Activated T-cell treated with anti-CD3 and anti-CD28 coated beads for 24 hours (primary cell): ENCODE results near the gene LRRC14B.
"Not testable (repeated sequence)": the region's sequence is repeated elsewhere in the genome, so short reads cannot be mapped to it uniquely, and the experiment has no call there.

Experiments used
- DNase-seq: peaks from one replicate; pipeline ENCODE4 v3.0.0-alpha.2; 2020; ENCODE audit warnings: low read depth

LRRC14B gene

DNA sequence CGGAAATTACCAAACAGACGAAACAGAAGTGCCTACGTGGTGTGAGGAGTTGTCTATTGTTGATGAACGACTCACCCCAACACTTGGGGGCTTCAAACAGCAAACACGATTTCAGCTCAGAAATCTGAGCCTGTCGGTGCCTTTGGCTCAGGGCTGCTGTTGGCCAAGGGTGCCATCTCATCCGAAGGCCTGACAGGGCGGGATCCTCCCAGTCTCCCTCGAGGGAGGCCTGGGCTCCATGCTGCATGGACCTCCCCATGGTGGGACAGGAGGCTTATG, 1.3 kb downstream of the LRRC14B start:
- DNase-seq = no peak

DNA sequence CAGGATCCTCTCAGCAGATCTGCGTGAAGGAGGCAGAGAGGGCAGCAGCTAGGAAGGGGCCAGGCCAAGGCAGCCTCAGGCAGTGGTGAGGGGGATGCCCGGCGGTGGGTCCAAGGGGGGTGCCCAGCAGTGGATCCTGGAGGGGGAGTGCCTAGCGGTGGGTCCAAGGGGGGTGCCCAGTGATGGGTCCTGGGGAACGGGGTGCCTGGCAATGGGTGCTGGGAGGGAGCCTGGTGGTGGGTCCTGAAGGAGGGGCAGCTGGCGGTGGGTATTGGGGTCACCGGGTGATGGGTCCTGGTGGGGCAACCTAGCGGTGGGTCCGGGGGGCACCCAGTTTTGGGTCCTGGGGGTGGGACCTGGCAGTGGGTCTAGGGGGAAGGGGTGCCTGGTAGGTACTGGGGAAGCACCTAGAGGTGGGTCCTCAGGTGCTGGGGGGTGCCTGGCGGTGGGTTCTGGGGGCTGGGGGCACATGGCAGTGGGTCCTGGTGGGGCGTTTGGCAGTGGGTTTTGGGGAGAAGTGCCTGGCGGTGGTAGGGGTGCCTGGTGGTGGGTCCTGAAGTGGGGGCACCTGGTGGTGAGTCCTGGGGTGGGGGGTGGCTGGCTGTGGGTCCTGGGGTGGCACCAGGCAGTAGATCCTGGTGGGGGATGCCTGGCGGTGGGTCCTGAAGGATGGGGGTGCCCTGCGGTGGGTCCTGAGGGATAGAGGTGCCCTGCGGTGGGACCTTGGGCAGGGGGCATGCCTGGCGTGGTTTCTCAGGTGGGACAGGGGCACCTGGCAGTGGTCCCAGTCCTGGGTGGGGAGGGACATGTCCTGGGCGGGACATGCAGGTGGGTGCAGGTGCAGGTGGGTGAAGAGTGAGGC, 1.9 kb downstream of the LRRC14B start:
- DNase-seq = no peak

DNA sequence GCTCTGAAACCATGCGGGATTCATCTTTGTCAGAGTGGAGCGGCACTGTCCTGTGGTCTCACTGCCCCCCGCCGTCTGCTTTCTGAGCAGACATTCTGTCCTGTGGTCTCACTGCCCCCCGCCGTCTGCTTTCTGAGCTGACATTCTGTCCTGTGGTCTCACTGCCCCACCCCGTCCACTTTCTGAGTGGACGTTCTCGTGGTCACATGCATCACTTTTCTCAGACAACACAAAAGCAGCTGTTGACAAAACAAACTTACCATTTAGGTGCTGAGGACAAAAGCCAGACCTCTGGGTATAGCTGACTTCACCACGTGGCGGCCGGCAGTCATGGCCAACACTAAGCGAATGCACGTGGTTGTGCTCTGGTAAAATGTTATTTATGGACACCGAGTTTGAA, 2.8 kb downstream of the LRRC14B start:
- DNase-seq = no peak

DNA sequence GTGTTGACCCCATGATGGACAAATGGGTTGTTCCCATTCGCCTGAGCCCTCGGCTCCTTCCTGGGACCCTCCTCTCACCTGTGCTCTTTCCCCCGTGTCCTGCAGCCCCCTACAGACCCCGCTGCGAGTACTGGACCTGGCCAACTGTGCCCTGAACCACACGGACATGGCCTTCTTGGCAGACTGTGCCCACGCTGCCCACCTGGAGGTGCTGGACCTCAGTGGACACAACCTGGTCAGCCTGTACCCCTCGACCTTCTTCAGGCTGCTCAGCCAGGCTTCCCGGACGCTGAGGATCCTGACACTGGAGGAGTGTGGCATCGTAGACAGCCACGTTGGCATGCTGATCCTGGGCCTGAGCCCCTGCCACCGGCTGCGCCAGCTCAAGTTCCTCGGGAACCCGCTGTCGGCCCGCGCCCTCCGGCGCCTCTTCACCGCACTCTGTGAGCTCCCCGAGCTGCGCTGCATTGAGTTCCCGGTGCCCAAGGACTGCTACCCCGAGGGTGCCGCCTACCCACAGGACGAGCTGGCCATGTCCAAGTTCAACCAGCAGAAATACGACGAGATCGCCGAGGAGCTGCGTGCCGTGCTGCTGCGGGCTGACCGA, 3.4 kb downstream of the LRRC14B start:
- DNase-seq = no peak

DNA sequence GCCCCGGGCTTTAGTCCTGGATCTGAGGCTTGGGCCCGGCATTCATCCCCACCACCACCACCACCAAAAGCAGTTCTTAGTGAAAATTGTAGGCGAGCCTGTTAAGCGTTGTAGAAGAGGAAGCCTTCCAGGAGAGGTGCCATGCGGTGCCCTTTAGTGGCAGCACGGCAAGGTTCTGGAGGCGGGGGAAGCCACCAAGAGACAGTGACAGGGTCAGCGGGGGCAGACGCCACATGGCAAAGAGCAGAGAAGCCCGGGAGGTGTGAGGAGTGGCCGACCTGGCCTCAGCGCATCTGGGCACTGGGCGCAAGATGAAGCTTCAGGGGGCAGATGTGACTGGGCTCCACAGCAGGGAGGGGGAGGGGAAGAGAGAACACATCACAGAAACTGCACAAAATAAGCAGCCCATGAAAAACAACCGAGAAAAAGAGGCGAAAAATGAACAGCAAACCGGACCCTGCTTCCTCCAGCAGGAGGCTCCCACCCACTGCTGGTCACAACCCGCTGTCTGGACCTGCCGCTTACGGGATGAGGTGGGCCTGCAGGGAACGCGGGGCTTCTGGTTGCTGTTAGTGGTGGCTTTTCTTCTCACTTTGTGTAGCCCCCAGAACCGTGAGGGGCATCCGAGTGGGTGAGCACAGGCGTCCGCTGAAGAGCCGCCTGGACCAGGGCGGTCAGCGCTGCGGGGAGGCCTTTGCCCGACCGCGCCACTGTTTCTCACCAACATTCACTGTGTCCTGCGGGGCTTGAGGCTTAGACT, 4.3 kb downstream of the LRRC14B start:
- no peak for DNase-seq

DNA sequence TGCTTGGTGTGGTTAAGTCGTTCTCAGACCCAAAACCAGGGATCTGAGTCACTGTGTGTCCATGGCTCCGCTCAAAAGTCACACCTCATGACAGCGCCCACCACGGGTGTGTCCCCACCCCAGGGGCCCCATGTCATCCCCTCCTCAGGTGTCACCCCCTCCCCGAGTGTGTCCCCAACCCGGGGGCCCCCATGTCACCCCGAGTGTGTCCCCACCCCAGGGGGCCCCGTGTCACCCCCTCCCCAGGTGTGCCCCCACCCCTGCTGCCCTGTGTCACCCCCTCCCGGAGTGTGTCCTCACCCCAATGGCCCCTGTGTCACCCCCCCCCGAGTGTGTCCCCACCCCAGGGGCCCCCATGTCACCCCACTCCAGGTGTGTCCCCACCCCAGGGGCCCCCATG, 5.1 kb downstream of the LRRC14B start:
- no peak for DNase-seq

DNA sequence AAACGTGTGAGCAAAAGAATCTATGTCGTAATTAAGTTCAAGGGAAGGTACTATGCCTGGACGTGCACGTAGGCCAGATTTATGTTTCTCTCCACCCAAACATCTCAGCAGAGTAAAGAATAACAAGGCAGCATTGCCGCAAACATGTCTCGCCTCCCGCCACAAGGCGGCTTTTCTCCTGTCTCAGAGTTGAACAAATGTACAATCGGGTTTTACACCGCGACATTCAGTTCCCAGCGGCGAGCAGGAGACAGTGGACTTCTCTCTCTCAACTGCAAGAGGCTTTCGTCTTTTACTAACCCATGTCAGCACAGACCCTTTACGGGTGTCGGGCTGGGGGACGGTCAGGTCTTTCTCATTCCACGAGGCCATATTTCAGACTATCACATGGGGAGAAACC, 5.7 kb downstream of the LRRC14B start:
- DNase-seq = not testable (repeated sequence)

DNA sequence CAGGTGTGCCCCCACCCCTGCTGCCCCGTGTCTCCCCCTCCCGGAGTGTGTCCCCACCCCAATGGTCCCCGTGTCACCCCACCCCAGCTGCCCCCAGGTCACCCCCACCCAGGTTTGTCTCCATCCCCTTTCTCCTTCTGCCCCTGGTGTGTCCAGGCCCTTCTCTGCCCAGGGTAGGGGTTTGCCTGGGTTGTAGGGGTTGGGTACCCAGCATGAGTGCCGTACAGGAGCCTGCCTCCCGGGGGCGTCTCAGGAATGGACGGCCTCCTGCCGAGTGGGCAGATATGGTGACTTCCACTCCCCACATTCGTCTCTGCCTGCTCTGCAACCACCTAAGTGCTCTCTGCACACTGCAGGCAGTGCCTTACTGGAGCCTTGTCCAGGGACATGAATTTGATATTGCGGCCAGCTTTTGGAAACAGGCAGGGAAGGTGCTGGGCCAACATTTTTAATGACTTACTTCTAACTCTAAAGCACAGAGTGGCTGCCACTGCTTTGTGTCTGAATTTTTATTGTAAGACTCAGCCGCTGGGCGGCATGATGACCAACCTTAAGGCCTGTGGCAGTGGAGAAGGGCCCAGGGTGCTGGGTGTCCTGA, 6.7 kb downstream of the LRRC14B start:
- no peak for DNase-seq

DNA sequence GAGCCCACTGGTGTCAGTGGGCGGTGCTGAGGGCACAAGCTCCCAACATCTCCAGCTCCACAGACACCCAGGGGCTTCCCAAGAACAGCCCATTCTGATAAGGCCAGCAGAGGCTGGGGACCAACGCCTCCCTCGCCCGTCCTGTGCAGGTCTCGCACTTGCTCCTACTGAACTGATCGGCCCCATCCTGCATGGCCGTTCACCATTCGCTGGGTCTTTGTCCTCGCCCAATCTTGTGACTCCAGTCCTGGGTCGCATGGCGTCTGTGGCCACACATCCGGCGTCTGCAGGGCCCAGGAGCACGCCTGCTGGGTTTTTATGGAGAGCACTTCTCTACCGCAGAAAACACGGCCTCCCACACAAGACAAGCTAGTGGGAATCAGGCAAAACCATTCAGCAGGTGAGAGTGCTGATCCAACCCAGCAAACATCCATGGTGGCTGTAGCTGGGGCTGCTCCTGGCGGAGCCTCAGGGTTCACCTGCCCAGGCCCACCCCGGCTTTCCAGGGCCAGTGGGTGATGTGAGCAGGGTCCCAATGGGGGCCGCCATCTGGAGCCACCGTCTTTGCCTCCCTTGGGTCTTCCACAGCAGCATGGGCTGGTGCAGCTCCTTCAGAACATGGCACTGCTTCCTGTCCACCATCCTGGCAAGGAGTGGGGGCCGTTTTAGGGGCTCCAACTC, 7.4 kb downstream of the LRRC14B start:
- no peak for DNase-seq

DNA sequence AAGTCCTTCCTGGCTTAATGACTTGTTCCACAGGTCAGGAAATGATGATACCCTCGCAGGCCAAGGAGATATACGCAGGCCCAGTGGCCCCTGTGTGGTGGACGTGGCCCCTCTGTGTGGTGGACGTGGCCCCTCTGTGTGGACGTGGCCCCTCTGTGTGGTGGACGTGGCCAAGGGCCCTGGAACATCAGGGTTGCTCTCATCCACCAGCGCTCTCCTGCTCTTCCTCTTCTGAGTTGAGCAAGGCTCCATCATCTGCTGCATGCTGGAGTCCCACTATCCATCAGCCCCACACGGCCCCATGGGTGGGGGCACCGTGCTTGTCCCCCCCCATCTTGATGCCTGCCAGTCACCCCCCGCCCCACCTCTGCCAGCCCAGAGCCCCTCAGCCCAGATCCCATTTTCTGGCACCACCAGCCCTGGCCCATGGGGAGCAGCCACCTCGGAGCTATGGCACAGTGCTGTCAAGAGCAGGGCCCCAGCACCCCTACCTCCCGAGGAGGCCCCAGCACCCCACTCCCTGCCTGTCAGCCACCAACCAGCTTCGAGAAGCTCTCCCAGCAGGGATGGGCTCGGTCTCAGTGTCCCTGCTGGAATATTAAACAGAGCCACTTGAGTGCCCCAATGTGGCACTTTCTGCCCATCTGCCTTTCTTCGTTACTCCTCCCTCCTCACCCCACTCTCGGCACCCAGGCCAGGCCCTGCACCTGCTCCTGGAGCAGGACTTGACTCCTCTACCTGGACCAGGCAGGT, 8.1 kb downstream of the LRRC14B start:
- DNase-seq = no peak

DNA sequence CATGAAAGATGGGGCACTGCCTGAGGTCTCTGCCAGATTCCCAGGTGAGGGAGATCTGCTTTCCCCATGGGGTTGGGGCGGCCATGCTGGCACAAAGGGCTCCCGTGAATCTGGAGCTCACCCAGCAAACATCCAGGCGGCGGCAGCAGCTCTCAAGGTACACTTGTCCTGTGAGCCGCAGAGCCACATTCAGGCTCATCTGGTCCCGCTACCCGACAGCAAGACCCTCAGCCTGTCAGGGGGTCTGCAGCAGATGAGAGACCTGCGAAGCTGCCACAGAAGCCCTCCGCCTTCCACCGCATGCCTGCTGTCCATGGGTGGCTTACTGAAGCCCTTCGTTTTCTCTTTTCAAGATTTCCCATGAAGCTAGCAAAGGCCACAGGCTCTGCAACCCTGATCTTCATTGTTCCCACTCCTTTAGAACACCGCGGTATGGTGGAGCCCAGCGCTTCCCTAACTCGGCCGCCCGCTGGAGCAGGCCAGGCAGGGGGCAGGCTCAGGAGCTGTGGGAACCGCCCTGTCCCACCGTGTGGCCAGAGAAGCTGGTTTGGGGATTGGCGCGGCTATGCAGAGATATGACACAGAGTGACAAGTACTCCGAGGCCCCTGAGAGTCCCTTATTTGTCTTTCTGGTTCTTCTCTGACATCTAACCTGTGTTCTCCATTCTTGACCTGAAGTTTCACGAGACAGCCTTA, 8.8 kb downstream of the LRRC14B start:
- DNase-seq = no peak

DNA sequence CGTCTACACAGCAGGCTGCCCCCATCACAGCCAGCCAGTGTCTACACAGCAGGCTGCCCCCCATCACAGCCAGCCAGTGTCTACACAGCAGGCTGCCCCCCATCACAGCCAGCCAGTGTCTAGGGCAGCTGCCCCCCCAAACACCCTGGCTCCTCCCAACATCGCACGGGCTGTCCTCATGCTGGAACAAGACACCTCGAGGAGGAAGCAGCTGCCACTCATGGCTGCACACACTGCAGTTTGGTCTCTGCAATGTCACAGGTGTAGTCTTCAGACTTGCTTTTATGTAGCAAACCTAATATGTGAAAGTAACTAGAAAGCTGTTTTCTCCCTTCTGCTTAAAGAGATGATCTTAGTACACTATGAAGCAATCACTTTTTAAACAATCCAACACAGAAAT, 9.7 kb downstream of the LRRC14B start:
- DNase-seq = no peak

DNA sequence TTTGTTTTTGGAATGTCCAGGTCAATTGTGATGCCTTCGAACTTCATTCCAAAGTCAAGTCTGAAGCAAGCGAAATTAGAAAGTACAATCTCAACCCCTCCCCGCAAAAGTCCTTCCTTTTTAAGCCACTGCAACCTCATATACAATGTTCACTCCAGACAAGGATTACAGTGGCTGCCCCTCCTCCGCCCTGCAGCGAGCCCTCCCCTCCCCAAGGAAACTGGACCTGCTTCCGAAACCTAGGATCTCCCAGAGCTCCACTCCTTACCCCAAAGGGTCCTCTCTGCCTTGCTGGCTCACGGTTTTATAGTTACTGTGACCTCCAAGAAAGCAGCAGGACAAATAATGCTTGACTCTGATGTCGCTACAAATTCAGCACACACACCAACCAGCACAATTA, 10.4 kb downstream of the LRRC14B start:
- DNase-seq = no peak

DNA sequence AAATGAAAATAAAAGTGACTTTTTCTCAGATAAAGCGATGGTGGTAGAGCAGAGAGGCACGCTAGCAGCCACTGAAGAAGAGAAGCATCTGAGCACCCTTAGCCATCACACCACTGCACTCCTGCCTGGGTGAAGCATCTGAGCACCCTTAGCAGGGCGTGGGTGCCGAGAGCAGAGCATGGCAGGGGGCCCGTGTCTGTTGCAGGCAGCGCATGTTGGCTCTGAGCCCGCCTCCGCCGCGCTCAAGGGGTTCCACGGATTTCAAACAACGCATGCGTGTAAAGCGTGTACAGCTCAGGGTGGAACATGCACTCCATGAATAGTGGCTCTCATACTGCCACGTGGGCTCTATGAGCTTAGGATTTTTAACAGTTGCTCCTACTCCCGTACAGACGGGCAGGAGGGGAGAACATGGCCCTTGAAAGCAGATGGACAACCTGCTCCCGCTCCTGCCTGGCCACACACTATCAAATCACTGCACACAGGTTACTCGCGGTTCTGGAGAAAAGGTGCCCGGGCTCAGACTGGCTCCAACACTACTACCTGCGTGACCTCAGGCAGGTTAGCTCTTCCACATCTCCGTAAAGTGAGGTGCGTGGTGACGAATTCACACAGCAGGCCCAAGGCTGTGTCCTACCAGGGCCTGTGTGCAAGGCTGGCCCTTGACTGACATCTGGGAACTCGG, 12.1 kb downstream of the LRRC14B start:
- no peak for DNase-seq

DNA sequence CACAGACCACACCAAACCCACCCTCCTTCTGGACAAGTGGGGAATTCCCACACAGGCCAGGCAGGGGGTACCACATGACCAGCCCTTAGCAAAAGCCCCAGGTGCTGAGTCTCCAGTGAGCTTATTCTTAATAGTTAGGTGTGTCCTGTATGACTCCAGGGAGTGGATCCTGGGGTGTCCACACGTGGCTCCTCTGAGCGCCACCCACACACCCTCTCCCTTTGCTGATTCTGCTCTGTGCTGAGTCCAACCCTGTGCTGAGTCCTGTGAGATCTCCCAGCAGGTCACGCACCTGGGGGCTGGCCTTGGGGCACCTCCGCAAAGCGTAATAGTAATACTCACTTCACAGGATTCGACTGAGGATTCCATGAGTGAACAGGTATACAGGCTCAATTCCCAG, 12.7 kb downstream of the LRRC14B start:
- DNase-seq = no peak

DNA sequence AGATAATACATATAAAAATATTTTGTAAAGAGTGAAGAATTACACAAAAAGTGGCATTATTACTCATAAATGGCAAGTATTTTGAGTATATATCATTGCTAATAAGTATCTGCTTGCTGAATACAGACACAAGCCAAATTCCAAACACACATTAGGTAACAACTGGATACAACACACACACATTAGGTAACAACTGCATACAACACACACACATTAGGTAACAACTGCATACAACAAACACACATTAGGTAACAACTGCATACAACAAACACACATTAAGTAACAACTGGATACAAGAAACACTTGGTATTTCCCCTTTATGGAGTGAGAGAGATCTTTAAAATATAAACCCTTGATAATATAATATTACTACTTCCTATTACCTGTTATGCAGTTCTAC, 13.2 kb downstream of the LRRC14B start:
- DNase-seq = no peak

DNA sequence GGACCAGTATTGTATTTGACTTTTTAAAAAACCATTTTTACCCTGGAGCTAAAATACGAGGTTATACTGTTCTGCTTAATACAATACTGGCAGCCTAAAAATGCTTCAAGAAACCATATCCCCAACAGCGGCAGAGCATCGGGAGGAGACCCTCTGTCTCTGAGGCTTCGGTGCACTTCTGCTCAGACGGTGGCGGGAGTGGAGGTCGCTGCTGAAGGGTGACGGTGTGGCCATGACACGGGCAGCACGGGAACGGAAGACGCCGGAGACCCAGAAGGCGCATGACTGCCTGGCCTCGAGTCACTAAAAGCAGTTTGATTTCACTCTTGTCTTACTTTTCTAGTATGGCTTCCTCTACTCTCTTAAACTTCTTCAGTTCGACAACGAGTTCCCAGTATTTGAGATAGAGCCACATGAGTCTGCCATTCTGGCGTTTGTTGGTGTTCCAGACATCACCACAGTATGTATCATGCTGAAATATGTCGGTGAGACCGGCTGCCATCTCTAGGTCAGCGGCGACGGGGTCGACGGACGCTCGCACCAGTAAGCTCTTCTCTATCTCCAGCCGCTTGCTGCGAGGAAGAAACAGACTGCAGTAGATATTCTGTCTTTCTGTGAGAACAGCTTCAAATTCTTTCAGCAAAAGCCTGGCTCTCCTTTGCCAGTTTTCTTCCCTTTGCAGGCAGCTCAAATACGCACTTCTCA, 13.8 kb downstream of the LRRC14B start:
- DNase-seq = no peak

DNA sequence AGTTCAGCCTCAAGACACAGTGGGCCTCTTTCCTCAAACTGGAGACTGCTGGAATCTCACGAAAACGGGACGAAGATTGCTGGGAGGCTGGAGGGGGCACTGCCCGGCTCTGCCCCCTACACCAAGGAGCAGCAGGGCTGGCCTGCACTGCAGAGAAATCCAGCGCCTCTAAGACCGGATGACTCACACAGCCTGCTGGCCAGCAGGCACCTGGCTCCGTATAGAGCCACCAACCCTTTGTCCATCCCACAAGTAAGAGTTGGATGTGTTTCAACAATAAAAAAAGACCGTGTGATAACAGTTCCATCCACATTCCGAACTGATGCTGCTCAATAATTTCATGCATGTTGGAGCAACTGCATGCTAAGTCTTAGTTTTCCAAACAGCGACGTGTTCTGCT, 15.1 kb downstream of the LRRC14B start:
- no peak for DNase-seq

DNA sequence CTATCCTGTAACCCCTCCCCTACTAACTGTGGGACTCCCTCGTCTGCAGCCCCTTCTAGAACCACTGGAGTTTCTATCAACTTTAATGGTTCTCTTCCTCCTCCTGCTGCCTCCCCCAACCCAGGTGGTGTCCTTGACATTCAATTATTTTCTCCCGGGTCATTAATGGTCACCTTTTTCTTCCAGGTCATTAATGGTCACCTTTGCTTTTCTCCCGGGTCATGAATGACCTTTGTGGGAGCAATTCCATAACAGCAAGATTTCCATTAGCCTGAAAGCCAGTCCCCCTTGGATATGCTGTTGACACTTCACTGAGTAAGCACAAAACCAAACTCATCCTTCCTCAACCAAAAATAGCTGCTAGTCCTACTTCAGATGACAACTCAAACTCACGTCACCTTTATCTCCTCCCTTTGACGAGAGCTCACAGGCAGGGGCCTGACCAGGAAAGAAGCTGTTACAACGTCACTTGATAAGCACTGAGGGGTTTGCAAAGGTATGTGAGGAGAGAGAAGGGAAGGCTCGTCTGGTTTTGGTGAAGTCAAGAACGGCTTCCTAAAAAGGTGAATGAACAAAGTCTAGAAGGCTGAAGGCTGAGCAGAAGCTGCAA, 15.7 kb downstream of the LRRC14B start:
- DNase-seq = no peak
